MM.1S (cell line): ENCODE results near the gene ADARB2.

Experiments
- EZH2 ChIP-seq: fragments of 300-600 bp; sonication (generic); optimal IDR thresholded peaks from 2 replicates; pipeline ENCODE3; 2017; ENCODE audit warnings: low read depth, mild to moderate bottlenecking, antibody characterized with exemption, low read length, mixed read lengths
- EZH2phosphoT487 ChIP-seq: fragments of 300-600 bp; sonication (generic); IDR thresholded peaks from 2 replicates; pipeline ENCODE4 v1.6.1; 2018; ENCODE audit warnings: antibody characterized with exemption, low read length
- TF ChIP-seq, protein P1 (sequence below): fragments of 300-600 bp; sonication (generic); IDR thresholded peaks from 2 replicates; pipeline ENCODE4 v1.5.1; 2016; ENCODE audit warnings: antibody characterized with exemption, low read length, mixed read lengths

DNA sequence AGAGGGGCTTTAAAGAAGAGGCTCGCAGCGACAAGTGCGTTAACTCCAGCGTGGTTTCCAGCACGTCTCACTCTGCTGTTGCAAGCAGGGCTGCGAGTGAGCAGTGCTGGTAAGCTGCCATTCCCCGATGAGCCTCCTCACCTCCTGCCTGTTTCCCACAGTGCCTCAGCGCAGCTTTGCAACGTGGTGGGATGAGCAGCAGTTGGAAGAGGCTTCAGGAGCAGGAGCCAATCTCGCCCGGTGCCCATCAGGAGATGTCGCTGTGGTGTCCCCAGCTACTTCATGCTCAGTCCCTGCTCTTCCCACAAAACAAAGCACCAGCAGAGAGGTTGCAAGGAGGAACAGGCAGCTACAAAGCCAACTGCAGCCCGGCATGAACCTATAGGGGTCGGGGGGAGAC lies 2.4 kb upstream of the ADARB2 start:
- TF ChIP-seq, protein P1, sequence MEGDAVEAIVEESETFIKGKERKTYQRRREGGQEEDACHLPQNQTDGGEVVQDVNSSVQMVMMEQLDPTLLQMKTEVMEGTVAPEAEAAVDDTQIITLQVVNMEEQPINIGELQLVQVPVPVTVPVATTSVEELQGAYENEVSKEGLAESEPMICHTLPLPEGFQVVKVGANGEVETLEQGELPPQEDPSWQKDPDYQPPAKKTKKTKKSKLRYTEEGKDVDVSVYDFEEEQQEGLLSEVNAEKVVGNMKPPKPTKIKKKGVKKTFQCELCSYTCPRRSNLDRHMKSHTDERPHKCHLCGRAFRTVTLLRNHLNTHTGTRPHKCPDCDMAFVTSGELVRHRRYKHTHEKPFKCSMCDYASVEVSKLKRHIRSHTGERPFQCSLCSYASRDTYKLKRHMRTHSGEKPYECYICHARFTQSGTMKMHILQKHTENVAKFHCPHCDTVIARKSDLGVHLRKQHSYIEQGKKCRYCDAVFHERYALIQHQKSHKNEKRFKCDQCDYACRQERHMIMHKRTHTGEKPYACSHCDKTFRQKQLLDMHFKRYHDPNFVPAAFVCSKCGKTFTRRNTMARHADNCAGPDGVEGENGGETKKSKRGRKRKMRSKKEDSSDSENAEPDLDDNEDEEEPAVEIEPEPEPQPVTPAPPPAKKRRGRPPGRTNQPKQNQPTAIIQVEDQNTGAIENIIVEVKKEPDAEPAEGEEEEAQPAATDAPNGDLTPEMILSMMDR = no peak
- no peak for TF ChIP-seq EZH2
- no peak for TF ChIP-seq EZH2phosphoT487
